ENCODE measurements around the gene CSNK1G3.
A peak's percentile ranks its signal among the peaks of the same experiment; 100 is the strongest.

The CSNK1G3 gene

DNA sequence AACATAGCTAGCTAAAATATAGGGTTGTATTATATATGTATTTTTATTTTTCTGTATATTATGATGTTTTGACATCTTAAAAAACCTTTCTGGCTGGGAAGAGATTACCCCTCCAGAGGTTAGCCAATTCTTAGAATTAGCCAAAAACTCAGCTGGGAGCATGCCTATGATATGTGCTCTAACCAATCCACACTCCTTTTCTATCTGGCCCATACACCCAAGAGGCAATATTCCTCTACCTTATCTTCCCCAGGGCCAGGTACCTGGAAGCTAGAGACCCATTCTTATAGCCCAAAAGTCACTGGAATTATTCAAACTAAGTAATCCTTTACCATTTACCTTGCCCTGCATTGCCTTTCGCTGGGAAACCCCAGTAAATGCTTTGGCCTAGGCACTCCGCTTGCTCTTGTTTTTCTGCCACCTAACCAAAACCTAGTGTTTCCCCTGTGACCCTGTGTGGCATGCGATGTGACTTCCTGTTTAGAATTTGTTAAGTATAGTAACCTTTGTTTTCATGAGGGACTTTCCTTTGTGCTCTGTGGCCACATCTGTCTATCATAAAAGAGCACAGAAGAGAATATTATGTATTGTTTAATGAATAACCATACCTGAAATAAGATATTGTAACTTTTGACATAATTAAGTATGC lies 37.4 kb downstream of the CSNK1G3 start:
- no peak overlapping the region for H3K4me3 ChIP-seq (ENCODE audit: control insufficient read depth, low read depth, low read length)
- TF ChIP-seq, protein P1, sequence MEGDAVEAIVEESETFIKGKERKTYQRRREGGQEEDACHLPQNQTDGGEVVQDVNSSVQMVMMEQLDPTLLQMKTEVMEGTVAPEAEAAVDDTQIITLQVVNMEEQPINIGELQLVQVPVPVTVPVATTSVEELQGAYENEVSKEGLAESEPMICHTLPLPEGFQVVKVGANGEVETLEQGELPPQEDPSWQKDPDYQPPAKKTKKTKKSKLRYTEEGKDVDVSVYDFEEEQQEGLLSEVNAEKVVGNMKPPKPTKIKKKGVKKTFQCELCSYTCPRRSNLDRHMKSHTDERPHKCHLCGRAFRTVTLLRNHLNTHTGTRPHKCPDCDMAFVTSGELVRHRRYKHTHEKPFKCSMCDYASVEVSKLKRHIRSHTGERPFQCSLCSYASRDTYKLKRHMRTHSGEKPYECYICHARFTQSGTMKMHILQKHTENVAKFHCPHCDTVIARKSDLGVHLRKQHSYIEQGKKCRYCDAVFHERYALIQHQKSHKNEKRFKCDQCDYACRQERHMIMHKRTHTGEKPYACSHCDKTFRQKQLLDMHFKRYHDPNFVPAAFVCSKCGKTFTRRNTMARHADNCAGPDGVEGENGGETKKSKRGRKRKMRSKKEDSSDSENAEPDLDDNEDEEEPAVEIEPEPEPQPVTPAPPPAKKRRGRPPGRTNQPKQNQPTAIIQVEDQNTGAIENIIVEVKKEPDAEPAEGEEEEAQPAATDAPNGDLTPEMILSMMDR (conservative IDR thresholded peaks at IDR 0.05; ENCODE audit: control insufficient read depth, insufficient read depth, low read depth, low read length), result no peak
- no peak for DNase-seq (ENCODE audit: low read depth)

GRCh38 chr5:123554601-123555000 lies 42.6 kb downstream of the CSNK1G3 start:
- TF ChIP-seq, protein P1 (conservative IDR thresholded peaks at IDR 0.05; ENCODE audit: control insufficient read depth, insufficient read depth, low read depth, low read length), result no peak
- DNase-seq (ENCODE audit: low read depth), result no peak

DNA sequence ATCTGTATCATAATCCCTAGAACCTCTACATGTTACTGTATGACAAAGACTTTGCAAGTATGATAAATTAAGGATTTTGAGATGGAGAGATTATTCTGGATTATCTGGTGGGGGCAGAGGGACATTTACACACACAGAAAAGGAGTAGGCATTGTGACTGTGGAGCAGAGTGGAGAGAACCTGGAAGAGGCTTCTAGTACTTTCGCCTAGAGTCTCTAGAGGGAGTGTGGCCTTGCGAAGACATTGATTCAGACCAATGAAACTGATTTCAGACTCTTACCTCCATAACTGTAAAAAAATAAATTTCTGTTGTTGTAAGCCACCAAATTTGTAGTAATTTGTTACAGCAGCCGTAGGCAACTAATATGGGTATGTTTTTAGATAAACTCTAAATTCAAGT lies 45.9 kb downstream of the CSNK1G3 start:
- TF ChIP-seq, protein P1 (conservative IDR thresholded peaks at IDR 0.05; ENCODE audit: control insufficient read depth, insufficient read depth, low read depth, low read length), result no peak
- H3K4me3 ChIP-seq (ENCODE audit: control insufficient read depth, low read depth, low read length), result no peak overlapping the region
- DNase-seq (ENCODE audit: low read depth), result no peak

More at GRCh38 chr5:123554601-123555000, 42.6 kb downstream of the CSNK1G3 start:
- no peak overlapping the region for H3K4me3 ChIP-seq (ENCODE audit: control insufficient read depth, low read depth, low read length)

GRCh38 chr5:123558762-123559433 lies 46.9 kb downstream of the CSNK1G3 start:
- DNase-seq (ENCODE audit: low read depth), result no peak
- H3K4me3 ChIP-seq (ENCODE audit: control insufficient read depth, low read depth, low read length), result no peak overlapping the region
- TF ChIP-seq, protein P1 (conservative IDR thresholded peaks at IDR 0.05; ENCODE audit: control insufficient read depth, insufficient read depth, low read depth, low read length), result no peak

DNA sequence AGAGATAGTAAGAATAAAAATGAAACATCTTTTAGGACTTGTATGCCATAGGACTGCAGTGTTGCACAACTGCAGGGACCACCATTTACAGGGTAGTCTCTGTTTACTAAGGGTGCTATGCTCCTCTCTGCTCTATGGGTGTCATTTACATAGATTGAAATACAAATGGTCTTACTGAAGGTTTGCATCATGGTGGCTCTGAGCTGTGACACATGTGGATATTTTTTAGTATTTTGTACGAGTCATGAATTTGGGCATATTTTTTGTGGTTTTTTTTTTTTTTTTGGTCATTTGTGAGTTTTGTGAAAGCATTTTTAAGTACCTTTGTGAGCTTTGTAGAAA lies 47.4 kb downstream of the CSNK1G3 start:
- DNase-seq (ENCODE audit: low read depth), result peak; percentile 11
- H3K4me3 ChIP-seq (ENCODE audit: control insufficient read depth, low read depth, low read length), result no peak overlapping the region
- TF ChIP-seq, protein P1 (conservative IDR thresholded peaks at IDR 0.05; ENCODE audit: control insufficient read depth, insufficient read depth, low read depth, low read length), result no peak

DNA sequence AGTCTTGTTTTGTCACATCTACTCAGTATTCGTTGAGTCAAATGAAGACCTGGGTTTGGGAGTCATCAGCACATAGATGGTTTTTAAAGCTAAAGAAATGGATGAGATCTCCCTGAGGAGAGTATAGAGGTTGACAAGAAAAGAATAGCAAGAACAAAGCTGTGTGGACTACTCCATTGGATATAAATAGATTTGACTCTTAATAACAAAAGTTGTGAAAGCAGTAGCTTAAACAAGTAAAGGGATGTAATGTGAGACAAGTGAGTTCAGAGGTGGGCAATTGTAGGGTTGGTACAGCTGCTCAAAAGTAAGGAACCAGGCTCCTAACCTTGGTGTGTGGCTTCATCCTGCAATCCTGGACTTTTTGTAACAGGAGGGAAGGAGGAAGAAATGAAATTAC lies 49.3 kb downstream of the CSNK1G3 start:
- TF ChIP-seq, protein P1 (conservative IDR thresholded peaks at IDR 0.05; ENCODE audit: control insufficient read depth, insufficient read depth, low read depth, low read length), result no peak
- no peak for DNase-seq (ENCODE audit: low read depth)

More for the DNA sequence above, 49.3 kb downstream of the CSNK1G3 start:
- H3K4me3 ChIP-seq (ENCODE audit: control insufficient read depth, low read depth, low read length), result no peak overlapping the region

Data from fibroblast of mammary gland (primary cell).